Retinal pigment epithelial cell (primary cell): ENCODE data around the gene RIT2.

Source experiments
- DNase-seq: peaks from one replicate; pipeline ENCODE4 v3.0.0-alpha.2; 2010; ENCODE audit warnings: low read depth
- H3K4me3 ChIP-seq: 2 replicates; pipeline ENCODE4 v1.5.1; 2011; ENCODE audit warnings: mild to moderate bottlenecking, low read length, control low read depth, moderate library complexity
- CTCF ChIP-seq: conservative IDR thresholded peaks from 2 replicates; pipeline ENCODE4 v1.5.1; 2011; ENCODE audit warnings: low read depth, low read length, control low read depth, inconsistent platforms

The RIT2 gene

GRCh38 chr18:43092539-43092938, 22.9 kb downstream of the RIT2 start:
- no peak for DNase-seq
- H3K4me3 ChIP-seq, result no peak overlapping the region
- TF ChIP-seq CTCF, result no peak

- TF ChIP-seq CTCF, result no peak
- no peak for DNase-seq
- H3K4me3 ChIP-seq, result no peak overlapping the region
Observed at GRCh38 chr18:43081396-43081795, 34.1 kb downstream of the RIT2 start.

GRCh38 chr18:43080671-43081070, 34.8 kb downstream of the RIT2 start:
- no peak for DNase-seq
- TF ChIP-seq CTCF, result no peak
- no peak overlapping the region for H3K4me3 ChIP-seq

GRCh38 chr18:43079422-43079821, 36.1 kb downstream of the RIT2 start:
- no peak for DNase-seq
- no peak for TF ChIP-seq CTCF

GRCh38 chr18:43078478-43079092, 36.9 kb downstream of the RIT2 start:
- no peak for DNase-seq
- no peak overlapping the region for H3K4me3 ChIP-seq
- TF ChIP-seq CTCF, result no peak

More at GRCh38 chr18:43079422-43079821, 36.1 kb downstream of the RIT2 start:
- no peak overlapping the region for H3K4me3 ChIP-seq

GRCh38 chr18:43077510-43078308, 37.8 kb downstream of the RIT2 start:
- no peak for TF ChIP-seq CTCF
- no peak overlapping the region for H3K4me3 ChIP-seq
- DNase-seq, result no peak

GRCh38 chr18:43073771-43074170, 41.7 kb downstream of the RIT2 start:
- no peak for TF ChIP-seq CTCF
- H3K4me3 ChIP-seq, result no peak overlapping the region
- DNase-seq, result no peak
